Measurements from ENCODE around the gene HDAC4. TPM values are rescaled to one million over a fixed set of nuclear protein-coding genes. Genes with fewer than 3 reads are reported as not detected.

HDAC4 gene
- total and polyA plus RNA-seq, 2 of the 8 experiments (the other 6 are each of a cell fraction or from before 2014, with no cell fraction given): 15.4 to 31.5 TPM

GRCh38 chr2:239006622-239007285 lies 394.1 kb downstream of the HDAC4 start:
- no peak overlapping the region for H2AFZ ChIP-seq (ENCODE audit: low read length)
- ChIA-PET POLR2A (ENCODE audit: partially characterized antibody) (no interaction called here), CTCF (ENCODE audit: partially characterized antibody) (no interaction called here)
- no peak overlapping the region for H3K4me3 ChIP-seq (ENCODE audit: extremely low read depth in 1 of 4, insufficient read depth in 2 of 4, low read depth in 3 of 4, low read length in 4 of 4)
- H2BK20ac ChIP-seq (ENCODE audit: low read length): no peak overlapping the region
- H3K79me1 ChIP-seq (ENCODE audit: low read depth, low read length): no peaks in the 10 kb centered on the region
- no peaks in the 10 kb centered on the region for H3K23me2 ChIP-seq (ENCODE audit: low read depth, low read length)
- H3K56ac ChIP-seq (replicated peaks; ENCODE audit: insufficient read length, low read depth, low read length): no peak overlapping the region
- H3K9ac ChIP-seq (replicated peaks in 1 of 4; ENCODE audit: extremely low read depth in 1 of 4, low read depth in 3 of 4, low read length in 3 of 4): no peak overlapping the region
- H2BK12ac ChIP-seq (ENCODE audit: low read depth, low read length): no peak overlapping the region
- no peak overlapping the region for H3K4ac ChIP-seq (replicated peaks; ENCODE audit: insufficient read length, low read depth, low read length)
- peaks cover 0 to 7% (median 2%) of the 10 kb centered on the region in 4 experiments; a peak in 4 of 7 replicates for H3K4me1 ChIP-seq (replicated peaks in 1 of 4; ENCODE audit: control insufficient read depth in 3 of 4, insufficient read depth in 4 of 4, low read length in 3 of 4)
- no peaks in the 10 kb centered on the region; a peak in 3 of 7 replicates for H3K27me3 ChIP-seq (replicated peaks in 1 of 4; ENCODE audit: control insufficient read depth in 3 of 4, extremely low read depth in 1 of 4, insufficient read depth in 3 of 4, low read length in 3 of 4)
- H3K27ac ChIP-seq (ENCODE audit: low read depth, low read length): no peak overlapping the region
- no peak overlapping the region for H2AK5ac ChIP-seq (ENCODE audit: low read depth, low read length)
- 86% methylated on average over 10 of the region's 10 CpGs; no CpG with 5 or more reads in 1 of the 2 experiments for WGBS, 2 experiments (ENCODE audit: extremely low coverage in 1 of 2, insufficient coverage in 1 of 2, insufficient read length in 1 of 2, insufficient replicate concordance in 2 of 2, low coverage in 1 of 2, low lambda C conversion rate in 2 of 2, missing lambda C conversion rate in 1 of 2)
- H3K14ac ChIP-seq (ENCODE audit: insufficient read length): no peak overlapping the region
- H3K18ac ChIP-seq (ENCODE audit: extremely low read depth, low read length): no peak overlapping the region
- H4K8ac ChIP-seq (ENCODE audit: extremely low read depth, insufficient read depth, low read length): no peak overlapping the region
- no peaks in the 10 kb centered on the region for H4K20me1 ChIP-seq (replicated peaks in 1 of 2; ENCODE audit: control insufficient read depth in 1 of 2, insufficient read depth in 2 of 2, low read length in 2 of 2)
- H4K5ac ChIP-seq (ENCODE audit: insufficient read length, low read depth, low read length): no peak overlapping the region
- no peak overlapping the region for H2BK5ac ChIP-seq (ENCODE audit: low read depth, low read length)
- DNase-seq (ENCODE audit: low read depth in 1 of 2, low spot score in 2 of 2): no peak
- no peak overlapping the region for H2BK120ac ChIP-seq (replicated peaks; ENCODE audit: low read depth, low read length)
- no peak overlapping the region for H2BK15ac ChIP-seq (ENCODE audit: low read length)
- no peak for FAIRE-seq
- no peaks in the 10 kb centered on the region for H3K36me3 ChIP-seq (ENCODE audit: control insufficient read depth in 2 of 4, insufficient read depth in 4 of 4, low read length in 3 of 4)
- no peak overlapping the region for H4K91ac ChIP-seq (replicated peaks; ENCODE audit: insufficient read length, low read length)
- no peaks in the 10 kb centered on the region for H3K9me3 ChIP-seq (ENCODE audit: insufficient read depth in 2 of 2, low read depth in 1 of 2, low read length in 1 of 2)
- H3K4me2 ChIP-seq (ENCODE audit: insufficient read depth in 1 of 2, low read depth in 2 of 2, low read length in 2 of 2): no peak overlapping the region
- no peaks in the 10 kb centered on the region for H3K79me2 ChIP-seq (ENCODE audit: control insufficient read depth in 1 of 2, insufficient read depth in 2 of 2, low read length in 2 of 2)
- H3K23ac ChIP-seq (ENCODE audit: insufficient read length): no peak overlapping the region
- TF ChIP-seq SP2 (IDR thresholded peaks at IDR 0.05; ENCODE audit: low read length) (no peak), SRF (IDR thresholded peaks at IDR 0.05; ENCODE audit: low read depth, low read length) (no peak), SAP30 (IDR thresholded peaks at IDR 0.05; ENCODE audit: insufficient read depth, insufficient replicate concordance, low read length) (no peak), ZNF274 (IDR thresholded peaks at IDR 0.05; ENCODE audit: borderline replicate concordance, extremely low read depth, low read length) (no peak), CHD2 (IDR thresholded peaks at IDR 0.05; ENCODE audit: low read length) (no peak), SUZ12 (IDR thresholded peaks at IDR 0.05; ENCODE audit: low read length) (no peak), ATF2 (IDR thresholded peaks at IDR 0.05; ENCODE audit: low read length) (no peak), JUND (IDR thresholded peaks at IDR 0.05; ENCODE audit: low read length) (no peak), RXRA (IDR thresholded peaks at IDR 0.05; ENCODE audit: insufficient read depth, low read depth, low read length) (no peak), BRCA1 (IDR thresholded peaks at IDR 0.05; ENCODE audit: low read depth, low read length) (no peak), SP4 (IDR thresholded peaks at IDR 0.05; ENCODE audit: low read length) (no peak)
- TF ChIP-seq, protein P1, sequence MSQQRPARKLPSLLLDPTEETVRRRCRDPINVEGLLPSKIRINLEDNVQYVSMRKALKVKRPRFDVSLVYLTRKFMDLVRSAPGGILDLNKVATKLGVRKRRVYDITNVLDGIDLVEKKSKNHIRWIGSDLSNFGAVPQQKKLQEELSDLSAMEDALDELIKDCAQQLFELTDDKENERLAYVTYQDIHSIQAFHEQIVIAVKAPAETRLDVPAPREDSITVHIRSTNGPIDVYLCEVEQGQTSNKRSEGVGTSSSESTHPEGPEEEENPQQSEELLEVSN (IDR thresholded peaks at IDR 0.05): no peak

Data from H1 (cell line).